Large intestine (tissue), 3 donors: ENCODE measurements around the gene PAN3. TPM values are rescaled to one million over a fixed set of nuclear protein-coding genes. Genes with fewer than 3 reads are reported as not detected.

Experiments
- DNase-seq, 2 donors: peaks; one replicate each; pipeline versions ENCODE4 v3.0.0 to v3.0.0-alpha.2; 2013
- H3K27ac ChIP-seq: one replicate; pipeline ENCODE4 v1.5.1; 2013; ENCODE audit warnings: low read length
- H3K27me3 ChIP-seq: 2 replicates; pipeline ENCODE4 v1.6.1; 2013; ENCODE audit warnings: low read length; ENCODE audit not compliant: control insufficient read depth, insufficient read depth
- H3K36me3 ChIP-seq: 2 replicates; pipeline ENCODE4 v1.6.1; 2013; ENCODE audit warnings: low read length; ENCODE audit not compliant: control insufficient read depth, insufficient read depth
- H3K4me1 ChIP-seq: one replicate; pipeline ENCODE4 v1.6.1; 2013; ENCODE audit warnings: low read length; ENCODE audit not compliant: control insufficient read depth, insufficient read depth
- H3K4me3 ChIP-seq: one replicate; pipeline ENCODE4 v1.5.1; 2013; ENCODE audit warnings: low read length
- H3K9me3 ChIP-seq: one replicate; pipeline ENCODE4 v1.6.1; 2013; ENCODE audit warnings: mild to moderate bottlenecking, low read depth, low read length, moderate library complexity; ENCODE audit not compliant: control insufficient read depth
- WGBS: methylation state at CpG from one replicate; pipeline ENCODE4 v1.1.5; 2013; ENCODE audit warnings: low lambda C conversion rate; ENCODE audit not compliant: insufficient coverage; 5-methylcytosine and 5-hydroxymethylcytosine counted together
- polyA plus RNA-seq: library from polyadenylated mRNA; unstranded; fragments of 120-200 nt; gene quantifications from one replicate; pipeline ENCODE4 v1.2.1, GENCODE V29; 2013

PAN3 gene
- polyA plus RNA-seq, 1 donor: 37.1 TPM

DNA sequence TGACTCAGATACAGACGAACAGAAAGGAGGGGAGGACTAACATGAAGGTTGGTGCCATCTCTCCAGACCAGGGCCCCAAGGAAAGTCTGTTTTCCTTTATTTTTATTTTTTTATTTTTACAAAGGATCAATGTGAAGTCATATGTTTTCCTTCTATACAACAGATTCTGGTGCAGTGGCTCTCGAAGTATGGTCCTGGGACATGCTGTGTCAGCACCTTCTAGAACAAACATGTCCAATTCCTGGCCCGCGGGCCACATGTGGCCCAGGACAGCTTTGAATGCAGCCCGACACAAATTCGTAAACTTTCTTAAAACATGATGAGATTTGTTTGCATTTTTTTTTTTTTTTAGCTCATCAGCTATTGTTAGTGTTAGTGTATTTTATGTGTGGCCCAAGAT lies 181.9 kb downstream of the PAN3 start:
- H3K27me3 ChIP-seq: no peaks in the 10 kb centered on the region
- H3K4me3 ChIP-seq: no peak overlapping the region
- DNase-seq: no peak
- peaks cover 20% of the 10 kb centered on the region for H3K4me1 ChIP-seq
- WGBS: no CpG with 5 or more reads among the region's 6 CpGs
- H3K9me3 ChIP-seq: no peaks in the 10 kb centered on the region
- no peak overlapping the region for H3K27ac ChIP-seq
- H3K36me3 ChIP-seq: no peaks in the 10 kb centered on the region

DNA sequence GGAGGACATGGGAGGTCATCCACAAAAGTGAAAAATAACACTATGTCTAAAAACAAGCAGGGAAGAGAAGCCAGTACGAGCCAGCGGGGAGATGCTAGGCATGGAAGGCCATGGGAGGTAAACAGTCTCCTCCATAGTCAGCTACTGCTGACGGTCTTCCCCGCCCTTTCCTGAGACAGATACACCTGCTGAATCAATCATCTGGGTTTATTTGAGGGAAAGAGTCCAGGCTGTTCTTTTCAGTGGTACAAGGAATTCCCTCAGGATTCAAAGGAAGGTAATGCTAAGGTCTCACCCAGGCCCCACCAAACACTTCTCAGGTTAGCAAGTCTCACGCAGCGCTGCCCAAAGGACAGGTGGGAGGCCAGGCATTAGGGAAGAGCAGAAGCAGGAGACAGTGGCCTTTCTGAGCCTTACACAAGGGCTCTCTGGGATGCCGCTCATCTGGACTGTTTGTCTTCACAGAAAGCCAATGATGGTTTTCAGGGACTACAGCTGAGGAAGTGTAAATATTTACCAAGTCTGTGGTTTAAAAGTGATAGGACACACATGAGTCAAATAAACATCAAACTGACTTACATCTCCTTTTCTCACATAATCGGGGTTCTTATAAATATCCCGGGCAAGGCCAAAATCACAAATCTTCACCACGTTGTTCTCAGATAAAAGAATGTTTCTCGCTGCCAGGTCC lies 182.7 kb downstream of the PAN3 start:
- whole genome bisulfite sequencing: 85% methylated on average over 4 of the region's 11 CpGs

DNA sequence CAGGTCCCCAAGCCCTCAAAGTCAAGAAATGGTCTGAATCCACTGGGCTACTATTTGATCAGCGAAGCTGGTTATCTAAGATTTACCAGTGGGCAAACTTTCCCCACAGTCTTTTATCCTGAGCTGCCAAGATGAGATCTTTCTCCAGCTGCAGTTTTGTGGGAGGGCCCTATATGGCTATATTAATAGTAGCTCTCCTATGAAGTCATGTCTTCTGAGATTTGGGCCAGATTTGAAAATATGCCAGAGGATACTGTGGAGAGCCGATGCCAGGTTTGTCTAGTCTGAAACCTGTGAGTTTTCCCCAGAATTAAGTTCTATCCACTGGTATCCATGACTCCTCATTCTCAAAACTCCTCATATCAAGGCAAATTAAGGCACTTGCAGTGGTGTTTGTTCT lies 183.4 kb downstream of the PAN3 start:
- Histone ChIP-seq H3K9me3 (no peaks in the 10 kb centered on the region), H3K27me3 (no peaks in the 10 kb centered on the region), H3K4me1 (peaks cover 7% of the 10 kb centered on the region), H3K27ac (no peak overlapping the region), H3K4me3 (no peak overlapping the region), H3K36me3 (no peaks in the 10 kb centered on the region)
- WGBS: 60% methylated on average over 1 of the region's 2 CpGs
- DNase-seq: no peak

More for the DNA sequence above, 182.7 kb downstream of the PAN3 start:
- no peaks in the 10 kb centered on the region for H3K9me3 ChIP-seq
- peak in 1 of 2 donors; percentile 16 for DNase-seq
- no peak overlapping the region for H3K27ac ChIP-seq
- H3K4me1 ChIP-seq: peaks cover 12% of the 10 kb centered on the region
- no peak overlapping the region for H3K4me3 ChIP-seq
- H3K36me3 ChIP-seq: no peaks in the 10 kb centered on the region
- no peaks in the 10 kb centered on the region for H3K27me3 ChIP-seq

DNA sequence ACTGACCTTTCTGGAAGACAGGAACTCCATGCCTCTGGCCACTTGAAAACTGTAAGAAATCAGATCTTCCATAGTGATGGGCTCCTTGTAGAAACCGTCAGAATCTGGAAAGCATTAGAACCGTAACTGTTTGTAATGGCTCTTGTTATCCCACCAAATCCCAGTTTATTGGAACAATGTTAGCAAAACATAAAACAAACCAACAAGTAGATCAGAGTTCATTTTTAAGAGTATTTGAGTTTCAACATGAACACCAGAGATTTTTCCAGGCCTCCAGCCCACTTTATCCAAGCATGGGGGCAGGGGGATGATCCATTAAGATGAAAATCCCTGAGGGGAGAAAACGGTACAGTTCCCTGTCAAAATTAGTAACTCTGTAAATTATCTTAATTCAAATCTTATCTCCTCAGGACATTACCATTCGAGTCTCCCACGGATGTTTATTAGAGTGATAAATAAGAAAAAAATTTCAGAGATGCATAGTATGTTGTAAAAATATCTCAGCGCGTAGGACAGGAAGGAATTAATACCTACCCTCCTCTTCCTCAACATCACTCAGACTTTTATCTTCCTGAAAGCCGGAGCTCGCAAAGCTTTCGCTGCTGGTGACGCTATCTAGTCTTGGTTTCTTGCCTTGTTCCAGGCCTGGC lies 184.0 kb downstream of the PAN3 start:
- no peaks in the 10 kb centered on the region for H3K36me3 ChIP-seq
- no peaks in the 10 kb centered on the region for H3K27me3 ChIP-seq
- DNase-seq: no peak
- 81% methylated on average over 6 of the region's 11 CpGs for WGBS
- no peak overlapping the region for H3K27ac ChIP-seq
- no peaks in the 10 kb centered on the region for H3K9me3 ChIP-seq
- H3K4me3 ChIP-seq: no peak overlapping the region
- H3K4me1 ChIP-seq: peaks cover under 1% of the 10 kb centered on the region

DNA sequence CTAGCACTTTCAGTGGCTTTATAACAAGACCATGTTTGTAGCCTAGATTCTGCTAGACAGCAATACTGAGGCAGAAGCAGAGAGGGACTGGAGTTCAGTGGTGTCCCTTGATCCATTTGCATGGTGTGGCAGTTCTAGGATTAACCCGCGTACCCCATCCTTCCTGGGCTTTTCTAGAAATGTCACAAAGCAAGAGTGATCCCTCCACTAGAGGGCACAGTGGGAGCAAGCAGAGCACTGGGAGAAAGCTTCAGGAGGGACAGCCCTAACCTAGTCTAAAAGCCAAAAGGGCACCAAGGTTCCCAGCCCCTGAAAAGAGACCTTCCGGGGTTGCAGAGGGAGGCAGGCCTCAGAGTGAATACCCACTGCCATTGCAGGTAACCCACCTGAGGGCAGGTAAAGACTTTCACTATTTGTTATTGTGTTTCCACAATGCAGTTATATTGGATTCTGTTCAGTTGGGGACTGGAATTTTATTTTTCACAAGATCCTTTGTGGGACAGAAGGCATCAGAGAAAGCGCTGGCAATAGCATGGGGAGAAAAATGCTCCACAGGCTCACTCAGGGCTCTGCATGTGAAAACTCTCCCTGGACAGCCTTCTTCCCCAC lies 185.9 kb downstream of the PAN3 start:
- H3K27me3 ChIP-seq: no peaks in the 10 kb centered on the region
- peak; percentile 46 to 52 for DNase-seq
- WGBS: no CpG with 5 or more reads among the region's 4 CpGs
- no peaks in the 10 kb centered on the region for H3K4me1 ChIP-seq
- no peaks in the 10 kb centered on the region for H3K9me3 ChIP-seq
- H3K27ac ChIP-seq: no peak overlapping the region
- H3K4me3 ChIP-seq: no peak overlapping the region
- H3K36me3 ChIP-seq: no peaks in the 10 kb centered on the region

DNA sequence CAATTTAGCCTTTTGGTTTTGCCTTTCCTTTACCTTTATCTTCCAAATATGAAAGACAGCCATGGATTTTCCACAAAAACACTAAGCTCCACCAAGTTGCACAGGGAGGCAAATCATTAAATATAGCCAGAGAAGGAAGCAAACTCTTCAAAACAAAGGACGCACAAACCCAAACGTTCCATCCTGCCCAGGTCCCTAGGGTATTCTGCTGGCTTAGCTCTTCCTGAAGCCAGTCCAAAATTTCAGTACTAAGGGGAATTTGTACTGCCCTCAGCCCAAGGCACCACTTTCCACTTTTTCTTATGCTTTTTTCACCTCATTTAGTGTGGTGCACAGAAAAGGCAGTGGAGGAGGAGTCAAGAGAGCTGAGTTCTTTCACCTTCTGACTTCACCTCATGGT lies 186.7 kb downstream of the PAN3 start:
- Histone ChIP-seq H3K4me1 (no peaks in the 10 kb centered on the region), H3K4me3 (no peak overlapping the region), H3K27me3 (no peaks in the 10 kb centered on the region), H3K9me3 (no peaks in the 10 kb centered on the region), H3K27ac (no peak overlapping the region), H3K36me3 (no peaks in the 10 kb centered on the region)
- no CpG with 5 or more reads among the region's 2 CpGs for WGBS
- DNase-seq: no peak

DNA sequence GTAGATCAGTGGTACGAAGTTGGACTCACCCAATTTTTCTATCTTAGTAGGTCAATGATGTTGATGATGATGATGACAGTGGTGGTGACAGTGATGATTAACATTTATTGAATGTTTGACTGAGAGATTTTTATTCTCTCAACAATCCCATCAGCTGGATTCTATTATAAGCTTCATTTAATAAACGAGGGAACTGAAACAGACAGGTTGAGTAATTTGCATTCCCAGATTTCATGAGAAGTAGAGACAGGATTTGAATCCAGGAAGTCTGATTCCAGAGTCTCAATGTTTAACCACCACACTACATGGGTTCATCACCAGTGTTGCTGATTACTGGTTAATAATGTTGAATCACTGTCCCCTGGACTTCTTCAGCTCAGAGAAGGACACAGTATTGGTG lies 187.7 kb downstream of the PAN3 start:
- no peak for DNase-seq
- Histone ChIP-seq H3K27me3 (no peaks in the 10 kb centered on the region), H3K36me3 (no peaks in the 10 kb centered on the region), H3K4me1 (no peaks in the 10 kb centered on the region), H3K9me3 (no peaks in the 10 kb centered on the region), H3K27ac (no peak overlapping the region), H3K4me3 (no peak overlapping the region)
- WGBS: no CpG with 5 or more reads among the region's 2 CpGs

DNA sequence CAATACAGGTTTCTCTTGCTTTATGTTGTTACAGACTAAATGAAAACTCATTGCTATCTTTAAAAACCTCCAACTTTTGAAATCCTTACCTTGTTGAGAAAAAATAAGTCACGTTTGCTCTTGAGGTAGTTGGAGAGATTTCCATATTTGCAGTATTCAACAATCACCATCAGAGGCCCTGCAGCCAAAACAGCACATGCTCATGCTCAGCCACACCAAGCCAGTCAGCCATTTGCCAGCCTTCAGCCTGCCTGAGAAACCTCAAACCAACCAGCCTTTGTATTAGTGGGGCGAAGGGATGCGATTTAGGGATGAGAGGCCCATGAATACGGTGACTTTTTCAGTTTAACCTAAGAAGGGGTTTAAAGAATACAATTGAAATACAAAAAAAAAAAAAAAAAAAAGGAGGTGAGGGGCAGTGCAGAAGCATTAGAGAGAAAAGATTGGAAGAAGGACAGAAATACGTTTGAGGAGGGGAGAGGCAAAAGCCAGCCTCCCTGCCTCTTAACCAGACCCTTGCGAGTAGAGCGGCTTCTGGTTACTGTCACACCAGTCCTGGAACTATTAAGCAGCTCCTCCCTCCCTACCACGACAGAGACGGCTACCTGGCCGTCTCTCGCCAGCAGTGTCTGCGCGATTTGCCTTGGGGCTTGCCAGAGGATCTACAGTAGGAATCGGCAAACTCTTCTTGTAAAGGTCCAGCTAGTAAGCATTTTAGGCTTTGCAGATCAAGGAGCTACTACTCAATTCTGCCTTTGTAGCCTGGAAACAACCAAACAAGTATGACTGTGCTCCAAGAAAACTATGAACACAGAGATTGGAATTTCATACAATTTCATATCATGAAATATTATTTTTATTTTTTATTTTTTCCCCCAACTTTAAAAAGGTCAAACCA lies 189.3 kb downstream of the PAN3 start:
- H3K27ac ChIP-seq: no peak overlapping the region
- 94% methylated on average over 3 of the region's 14 CpGs for WGBS
- no peak overlapping the region for H3K4me3 ChIP-seq
- H3K4me1 ChIP-seq: no peaks in the 10 kb centered on the region
- H3K9me3 ChIP-seq: no peaks in the 10 kb centered on the region
- H3K36me3 ChIP-seq: no peaks in the 10 kb centered on the region
- H3K27me3 ChIP-seq: no peaks in the 10 kb centered on the region
- peak in 1 of 2 donors; percentile 16 for DNase-seq

DNA sequence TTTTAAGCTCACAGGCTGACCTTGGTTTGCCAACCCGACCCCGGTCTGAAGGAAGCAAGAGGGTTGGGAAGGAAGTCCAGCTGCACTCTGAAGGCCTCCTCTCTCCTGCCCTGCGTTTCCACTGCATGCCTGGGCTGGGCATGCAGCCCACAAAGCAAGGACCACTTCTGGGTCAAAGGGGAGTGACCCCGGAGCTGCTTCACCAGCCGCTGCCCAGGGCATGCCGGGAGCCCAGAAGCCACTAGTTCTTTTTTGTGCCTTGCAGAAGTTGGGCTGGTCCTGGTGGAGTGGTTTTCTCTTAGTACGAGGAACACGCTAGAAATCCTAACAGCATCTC lies 189.9 kb downstream of the PAN3 start:
- Histone ChIP-seq H3K9me3 (no peaks in the 10 kb centered on the region), H3K27me3 (no peaks in the 10 kb centered on the region), H3K4me1 (no peaks in the 10 kb centered on the region), H3K36me3 (no peaks in the 10 kb centered on the region), H3K4me3 (no peak overlapping the region), H3K27ac (no peak overlapping the region)
- no peak for DNase-seq
- WGBS: no CpG with 5 or more reads among the region's 8 CpGs

DNA sequence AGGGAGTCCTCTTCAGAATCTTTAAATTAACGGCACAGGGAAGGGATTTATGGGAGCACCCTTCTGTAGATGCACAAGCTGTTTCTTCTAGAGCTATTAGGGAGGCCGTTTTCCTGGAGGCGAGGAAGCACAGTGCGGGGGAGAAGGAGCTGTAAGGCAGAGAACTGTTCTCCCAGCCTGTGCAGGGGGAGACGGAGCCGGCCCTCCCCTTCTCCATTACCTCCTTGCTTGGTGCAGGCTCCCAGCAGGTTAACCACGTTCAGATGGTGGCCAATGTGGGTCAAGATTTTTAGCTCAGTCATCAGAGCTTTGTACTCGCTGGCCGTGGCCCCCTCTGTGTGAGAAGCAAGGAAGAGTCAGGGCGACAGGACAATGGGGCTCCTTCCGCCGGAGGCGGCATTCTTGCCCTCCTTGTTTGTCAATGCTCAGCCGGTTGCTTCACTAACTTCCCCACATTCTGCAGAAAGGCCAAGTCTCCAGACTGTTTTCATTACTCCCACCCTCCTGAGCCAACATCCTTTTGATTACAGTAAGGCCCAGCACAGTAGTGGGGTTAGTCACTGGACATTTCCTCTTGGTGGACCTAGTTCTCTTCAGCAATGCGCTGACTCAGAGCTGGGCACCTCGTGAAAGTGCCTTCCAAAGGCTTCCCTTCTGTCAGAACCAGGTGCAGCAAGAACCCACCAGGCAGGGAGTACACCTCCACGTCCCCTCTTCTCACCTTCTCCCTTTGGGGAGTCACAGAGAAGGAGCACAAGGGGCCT lies 191.2 kb downstream of the PAN3 start:
- H3K4me1 ChIP-seq: no peaks in the 10 kb centered on the region
- H3K4me3 ChIP-seq: no peak overlapping the region
- no peak for DNase-seq
- no peaks in the 10 kb centered on the region for H3K9me3 ChIP-seq
- no CpG with 5 or more reads among the region's 17 CpGs for WGBS
- H3K27me3 ChIP-seq: no peaks in the 10 kb centered on the region
- H3K36me3 ChIP-seq: no peaks in the 10 kb centered on the region
- no peak overlapping the region for H3K27ac ChIP-seq
